B cell (primary cell): Measurements from ENCODE around the gene PLEKHM3. TPM values are rescaled to one million over a fixed set of nuclear protein-coding genes. Genes with fewer than 3 reads are reported as not detected.

Experiments
- ATAC-seq: fragments of 200-7000 bp; cut with Tn5 transposase; one replicate; pipeline ENCODE4 v1.10.0; 2021; ENCODE audit warnings: low read depth, mild to moderate bottlenecking, moderate number of reproducible peaks, moderate library complexity
- CTCF ChIA-PET: fragments of 350-600 bp; sonication (Branson Sonifier 250); formaldehyde crosslinking; loops from one replicate; lab custom pipeline; 2021; ENCODE audit warnings: antibody characterized with exemption, inconsistent platforms; lab: Charles Lee
- POLR2A ChIA-PET: fragments of 350-600 bp; sonication (Branson Sonifier 250); formaldehyde crosslinking; loops from one replicate; lab custom pipeline; 2021; ENCODE audit warnings: antibody characterized with exemption; lab: Charles Lee
- DNase-seq: peaks from one replicate; pipeline ENCODE4 v3.0.0; 2013
- H2AFZ ChIP-seq: 2 replicates; pipeline ENCODE4 v1.6.1; 2012; ENCODE audit warnings: mild to moderate bottlenecking, low read depth, low read length; ENCODE audit not compliant: insufficient read depth, poor library complexity, severe bottlenecking
- H3K27ac ChIP-seq, 2 donors: 1 replicate in 1 of 2; 2 replicates in 1 of 2; pipeline ENCODE4 v1.5.1; 2012 to 2013; ENCODE audit warnings: low read length in 2 of 2, mild to moderate bottlenecking in 2 of 2, moderate library complexity in 1 of 2
- H3K27me3 ChIP-seq, 4 experiments: fragments of 200-600 bp in 1 of 4; sonication (generic) in 1 of 4; replicated peaks in 1 of 4; 1 replicate in 2 of 4; 2 replicates in 2 of 4; pipeline versions ENCODE4 v1.6.1 to v1.7.0; 2013 to 2016; ENCODE audit warnings: low read length in 3 of 4, mild to moderate bottlenecking in 2 of 4, mixed read lengths in 1 of 4, moderate library complexity in 1 of 4; ENCODE audit not compliant: insufficient read depth in 4 of 4, control insufficient read depth in 3 of 4; ENCODE audit errors: control extremely low read depth in 1 of 4
- H3K36me3 ChIP-seq, 2 experiments: replicated peaks in 1 of 2; 1 replicate in 1 of 2; 2 replicates in 1 of 2; pipeline versions ENCODE4 v1.6.1 to v1.7.1; 2013; ENCODE audit warnings: low read length in 1 of 2; ENCODE audit not compliant: insufficient read depth in 2 of 2, control insufficient read depth in 1 of 2; ENCODE audit errors: control extremely low read depth in 1 of 2, extremely low read depth in 1 of 2
- H3K4me1 ChIP-seq, 2 donors: fragments of 200-600 bp in 1 of 2; sonication (generic) in 1 of 2; 1 replicate in 1 of 2; 2 replicates in 1 of 2; pipeline versions ENCODE4 v1.5.1 to v1.6.1; 2013 to 2017; ENCODE audit warnings: low read length in 2 of 2; ENCODE audit not compliant: control insufficient read depth in 2 of 2, insufficient read depth in 2 of 2
- H3K4me2 ChIP-seq: replicated peaks from 2 replicates; pipeline ENCODE3; 2012; ENCODE audit warnings: mild to moderate bottlenecking, low read depth, low read length; ENCODE audit not compliant: poor library complexity, severe bottlenecking
- H3K4me3 ChIP-seq, 5 experiments: fragments of 200-600 bp in 1 of 5; sonication (generic) in 1 of 5; 1 replicate in 3 of 5; 2 replicates in 2 of 5; pipeline versions ENCODE4 v1.5.1 to v1.7.0; 2011 to 2016; ENCODE audit warnings: low read length in 4 of 5, mild to moderate bottlenecking in 4 of 5, low read depth in 2 of 5, control low read depth in 1 of 5, moderate library complexity in 1 of 5; ENCODE audit not compliant: insufficient read depth in 1 of 5; ENCODE audit errors: control extremely low read depth in 1 of 5, extremely low read depth in 1 of 5
- H3K79me2 ChIP-seq: fragments of 200-600 bp; sonication (generic); one replicate; pipeline ENCODE4 v1.6.0; 2016; ENCODE audit warnings: low read length; ENCODE audit not compliant: control insufficient read depth, insufficient read depth
- H3K9ac ChIP-seq: fragments of 200-600 bp; sonication (generic); 2 replicates; pipeline ENCODE4 v1.6.1; 2017; ENCODE audit warnings: mild to moderate bottlenecking, low read length, moderate library complexity
- H3K9me3 ChIP-seq, 3 donors: one replicate each; pipeline versions ENCODE4 v1.6.1 to v1.7.1; 2013; ENCODE audit warnings: low read length in 2 of 3; ENCODE audit not compliant: control insufficient read depth in 2 of 3, insufficient read depth in 1 of 3; ENCODE audit errors: control extremely low read depth in 1 of 3
- H4K20me1 ChIP-seq: 2 replicates; pipeline ENCODE4 v1.6.0; 2012; ENCODE audit warnings: mild to moderate bottlenecking, low read length; ENCODE audit not compliant: insufficient read depth, control insufficient read depth, poor library complexity, severe bottlenecking
- H3K27ac Mint-ChIP-seq: one replicate; pipeline ENCODE4 v1.8.0; 2021; ENCODE audit warnings: mixed read lengths
- H3K27me3 Mint-ChIP-seq: one replicate; pipeline ENCODE4 v1.8.0; 2021; ENCODE audit warnings: mixed read lengths
- H3K4me1 Mint-ChIP-seq: one replicate; pipeline ENCODE4 v1.8.0; 2021; ENCODE audit warnings: mixed read lengths
- H3K4me3 Mint-ChIP-seq: one replicate; pipeline ENCODE4 v1.8.0; 2021; ENCODE audit warnings: mixed read lengths
- H3K9me3 Mint-ChIP-seq: one replicate; pipeline ENCODE4 v1.8.0; 2022; ENCODE audit warnings: mixed read lengths; ENCODE audit not compliant: insufficient read depth
- EZH2 ChIP-seq: IDR thresholded peaks from 2 replicates; pipeline ENCODE4 v1.6.1; 2012; ENCODE audit warnings: borderline replicate concordance, low read depth, mild to moderate bottlenecking, moderate library complexity, low read length; ENCODE audit not compliant: insufficient read depth, poor library complexity, severe bottlenecking
- WGBS: methylation state at CpG from one replicate; pipeline ENCODE4 v1.1.5; 2013; ENCODE audit warnings: missing lambda C conversion rate; ENCODE audit not compliant: insufficient coverage; 5-methylcytosine and 5-hydroxymethylcytosine counted together
- intact Hi-C: fragments of 100-400 bp; cut with micrococcal nuclease; formaldehyde crosslinking; loops from one replicate; pipeline ENCODE4 v1.10.0; 2022
- polyA plus RNA-seq: library from polyadenylated mRNA; depleted of rRNA; stranded (reverse); fragments of >200 nt; gene quantifications from 2 replicates; pipeline ENCODE4 v1.2.3, GENCODE V29; 2012
- total RNA-seq, 2 donors: library from RNA; stranded (reverse); fragments of 120-200 nt in 1 of 2; gene quantifications; 1 replicate in 1 of 2; 2 replicates in 1 of 2; pipeline versions ENCODE4 v1.2.3 to v1.2.4, GENCODE V29; 2013 to 2022
- TF ChIP-seq, protein P1 (sequence below): fragments of 200-600 bp; IDR thresholded peaks from one replicate; pipeline ENCODE4 v1.8.0; 2022; ENCODE audit warnings: antibody characterized with exemption, mild to moderate bottlenecking

PLEKHM3 gene
- total and polyA plus RNA-seq, 2 donors (not counting 1 experiment from before 2014, with no cell fraction given) = 4.0 to 17.7 TPM

DNA sequence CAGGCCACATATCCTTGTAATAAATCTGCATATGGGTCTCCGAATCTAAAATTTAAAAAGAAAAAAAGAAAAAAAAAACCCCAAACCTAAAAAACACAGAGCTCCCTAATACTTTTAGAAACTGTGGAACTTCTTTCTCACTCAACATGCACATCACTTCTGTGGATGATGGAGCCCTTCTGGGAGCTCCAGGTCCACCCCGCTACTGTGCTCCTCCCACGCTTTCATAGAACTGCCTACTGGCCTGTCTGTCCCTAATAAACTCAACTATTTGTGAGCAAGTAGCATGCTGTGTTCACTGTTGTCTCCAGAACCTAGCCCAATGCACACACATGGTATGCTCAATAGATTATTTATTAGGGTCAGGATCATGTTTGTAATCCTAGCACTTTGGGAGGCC is 172.5 kb downstream of the PLEKHM3 start:
- no peak overlapping the region for H3K4me3 Mint-ChIP-seq
- Histone ChIP-seq H3K9ac (no peak overlapping the region), H3K27ac (no peak overlapping the region), H3K9me3 (no peaks in the 10 kb centered on the region), H3K27me3 (no peaks in the 10 kb centered on the region), H4K20me1 (no peaks in the 10 kb centered on the region), H3K36me3 (peaks cover 0 to 5% of the 10 kb centered on the region in 2 experiments), H3K79me2 (no peaks in the 10 kb centered on the region), H3K4me2 (no peak overlapping the region), H3K4me1 (no peaks in the 10 kb centered on the region), H3K4me3 (no peak overlapping the region), H2AFZ (no peak overlapping the region)
- intact Hi-C loops = no loop called here
- 100% methylated on average over 2 of the region's 3 CpGs for WGBS
- DNase-seq = no peak
- TF ChIP-seq, protein P1, sequence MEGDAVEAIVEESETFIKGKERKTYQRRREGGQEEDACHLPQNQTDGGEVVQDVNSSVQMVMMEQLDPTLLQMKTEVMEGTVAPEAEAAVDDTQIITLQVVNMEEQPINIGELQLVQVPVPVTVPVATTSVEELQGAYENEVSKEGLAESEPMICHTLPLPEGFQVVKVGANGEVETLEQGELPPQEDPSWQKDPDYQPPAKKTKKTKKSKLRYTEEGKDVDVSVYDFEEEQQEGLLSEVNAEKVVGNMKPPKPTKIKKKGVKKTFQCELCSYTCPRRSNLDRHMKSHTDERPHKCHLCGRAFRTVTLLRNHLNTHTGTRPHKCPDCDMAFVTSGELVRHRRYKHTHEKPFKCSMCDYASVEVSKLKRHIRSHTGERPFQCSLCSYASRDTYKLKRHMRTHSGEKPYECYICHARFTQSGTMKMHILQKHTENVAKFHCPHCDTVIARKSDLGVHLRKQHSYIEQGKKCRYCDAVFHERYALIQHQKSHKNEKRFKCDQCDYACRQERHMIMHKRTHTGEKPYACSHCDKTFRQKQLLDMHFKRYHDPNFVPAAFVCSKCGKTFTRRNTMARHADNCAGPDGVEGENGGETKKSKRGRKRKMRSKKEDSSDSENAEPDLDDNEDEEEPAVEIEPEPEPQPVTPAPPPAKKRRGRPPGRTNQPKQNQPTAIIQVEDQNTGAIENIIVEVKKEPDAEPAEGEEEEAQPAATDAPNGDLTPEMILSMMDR = no peak
- no peak for TF ChIP-seq EZH2
- CTCF ChIA-PET = interaction anchor here (0.7 kb wide), 1 partner anchor 98 kb away, joined by 3 read pairs; no protein-coding TSS in a partner anchor
- H3K27ac Mint-ChIP-seq = no peak overlapping the region
- no peaks in the 10 kb centered on the region for H3K9me3 Mint-ChIP-seq
- H3K27me3 Mint-ChIP-seq = no peaks in the 10 kb centered on the region
- peaks cover 2% of the 10 kb centered on the region for H3K4me1 Mint-ChIP-seq
- no peak for ATAC-seq
- POLR2A ChIA-PET = no interaction called here

DNA sequence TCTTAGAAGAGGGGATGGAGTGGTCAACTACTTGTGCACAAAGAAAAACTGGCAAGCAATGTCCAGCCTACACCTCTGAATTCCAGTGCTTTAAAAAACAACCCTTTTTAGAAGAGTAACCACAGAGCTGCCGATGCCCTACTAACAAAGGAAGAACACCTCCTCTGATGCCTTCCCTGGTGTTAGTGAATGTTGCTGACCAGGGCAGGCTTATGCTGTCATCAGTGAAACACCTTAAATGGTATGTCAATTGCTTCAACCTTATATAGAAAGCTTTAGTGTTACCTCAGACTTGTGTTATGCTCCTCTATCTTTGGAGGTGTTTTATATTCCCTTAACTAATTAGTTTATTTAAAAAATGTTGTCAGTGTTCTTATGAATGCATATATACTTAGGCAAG is 175.9 kb downstream of the PLEKHM3 start:
- H3K36me3 ChIP-seq = no peaks in the 10 kb centered on the region
- intact Hi-C loops = no loop called here
- peaks cover 5% of the 10 kb centered on the region for H3K4me1 Mint-ChIP-seq
- POLR2A ChIA-PET = no interaction called here
- no peaks in the 10 kb centered on the region for H4K20me1 ChIP-seq
- no peak overlapping the region for H3K27ac Mint-ChIP-seq
- TF ChIP-seq EZH2 = no peak
- TF ChIP-seq, protein P1 = no peak
- no peak overlapping the region for H3K4me2 ChIP-seq
- H3K4me1 ChIP-seq = no peaks in the 10 kb centered on the region
- no peaks in the 10 kb centered on the region for H3K79me2 ChIP-seq
- no peak overlapping the region for H3K9ac ChIP-seq
- H2AFZ ChIP-seq = no peak overlapping the region
- DNase-seq = no peak
- no peaks in the 10 kb centered on the region for H3K27me3 Mint-ChIP-seq
- no peaks in the 10 kb centered on the region for H3K9me3 ChIP-seq
- H3K9me3 Mint-ChIP-seq = no peaks in the 10 kb centered on the region
- no CpG with 5 or more reads among the region's 1 CpG for WGBS
- H3K4me3 Mint-ChIP-seq = no peak overlapping the region
- CTCF ChIA-PET = no interaction called here
- no peaks in the 10 kb centered on the region for H3K27me3 ChIP-seq
- H3K27ac ChIP-seq = no peak overlapping the region
- H3K4me3 ChIP-seq = no peak overlapping the region
- ATAC-seq = no peak
